Measurements from ENCODE around the gene DNAJC1.

DNA sequence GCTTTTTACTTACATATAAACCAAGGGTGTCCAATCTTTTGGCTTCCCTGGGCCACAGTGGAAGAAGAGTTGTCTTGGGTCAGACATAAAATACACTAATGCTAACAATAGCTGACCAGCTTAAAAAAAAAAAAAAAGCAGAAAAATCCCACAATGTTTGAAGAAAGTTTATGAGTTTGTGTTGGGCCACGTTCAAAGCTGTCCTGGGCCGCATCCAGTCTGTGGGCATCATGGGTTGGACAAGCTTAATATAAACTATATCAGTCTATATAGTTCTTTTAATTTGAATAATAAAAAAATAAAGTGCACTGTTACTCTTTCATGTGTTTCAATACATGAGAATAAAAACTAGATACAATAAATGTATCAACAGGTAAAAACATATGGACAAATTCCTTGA lies 179.9 kb downstream of the DNAJC1 start:
- TF ChIP-seq MXI1 (IDR thresholded peaks at IDR 0.05; ENCODE audit: borderline replicate concordance, low read depth, low read length): no peak
- TF ChIP-seq RAD21 (IDR thresholded peaks at IDR 0.05; ENCODE audit: low read length): no peak
- TF ChIP-seq, protein P1, sequence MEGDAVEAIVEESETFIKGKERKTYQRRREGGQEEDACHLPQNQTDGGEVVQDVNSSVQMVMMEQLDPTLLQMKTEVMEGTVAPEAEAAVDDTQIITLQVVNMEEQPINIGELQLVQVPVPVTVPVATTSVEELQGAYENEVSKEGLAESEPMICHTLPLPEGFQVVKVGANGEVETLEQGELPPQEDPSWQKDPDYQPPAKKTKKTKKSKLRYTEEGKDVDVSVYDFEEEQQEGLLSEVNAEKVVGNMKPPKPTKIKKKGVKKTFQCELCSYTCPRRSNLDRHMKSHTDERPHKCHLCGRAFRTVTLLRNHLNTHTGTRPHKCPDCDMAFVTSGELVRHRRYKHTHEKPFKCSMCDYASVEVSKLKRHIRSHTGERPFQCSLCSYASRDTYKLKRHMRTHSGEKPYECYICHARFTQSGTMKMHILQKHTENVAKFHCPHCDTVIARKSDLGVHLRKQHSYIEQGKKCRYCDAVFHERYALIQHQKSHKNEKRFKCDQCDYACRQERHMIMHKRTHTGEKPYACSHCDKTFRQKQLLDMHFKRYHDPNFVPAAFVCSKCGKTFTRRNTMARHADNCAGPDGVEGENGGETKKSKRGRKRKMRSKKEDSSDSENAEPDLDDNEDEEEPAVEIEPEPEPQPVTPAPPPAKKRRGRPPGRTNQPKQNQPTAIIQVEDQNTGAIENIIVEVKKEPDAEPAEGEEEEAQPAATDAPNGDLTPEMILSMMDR (conservative IDR thresholded peaks at IDR 0.05; ENCODE audit: low read depth, low read length): no peak

All from IMR-90 (cell line).